Heart left ventricle (tissue), 13 donors: ENCODE results near the gene CYB5RL.

Source experiments
- CTCF ChIP-seq, 12 donors: fragments of 200-600 bp; sonication (generic) in 4 of 12; IDR thresholded peaks; one replicate each; pipeline versions ENCODE4 v1.5.0 to v1.8.0; 2018 to 2022; ENCODE audit warnings: antibody characterized with exemption in 12 of 12, mild to moderate bottlenecking in 5 of 12
- POLR2A ChIP-seq, 2 donors: fragments of 450-650 bp; IDR thresholded peaks; one replicate each; pipeline ENCODE4 v1.6.1; 2017; ENCODE audit warnings: antibody characterized with exemption in 2 of 2, mild to moderate bottlenecking in 2 of 2, moderate library complexity in 2 of 2
- donor health status: ischemic (EF 13 %, LVEDD 7.1; RV severe dilation, severe dysfunction).
- donor health status: DM: no; HTN: yes; CAD: no.
- donor health status: DM: no; HTN: no; CAD: no.
- donor health status: ischemic (EF 25% LVEDD 6.9; RV normal size, moderate dysfunction).
- donor health status: ischemic (EF 25% LVEDD 5.7; RV mildly dilated, moderate dysfunction).
- donor health status: ischemic (EF 35%, LVEDD 5.7; RV mildly dilated, moderate dysfunction).
- donor health status: nonischemic (EF 11% LVEDD 7.7; RV severe dilation, severe dysfunction).
- donor health status: DM: yes; HTN: yes; CAD: no.
- donor health status: PGD.
- donor health status: ischemic (EF 29% LVEDD 5.4; RV normal size, mild dysfunction).
- donor health status: nonischemic (EF 23%, LVEDD 6.1; RV moderate dilation, normal function).

- no peak for TF ChIP-seq CTCF (IDR thresholded peaks at IDR 0.05)
- TF ChIP-seq POLR2A (IDR thresholded peaks at IDR 0.05), result no peak
Measured at GRCh38 chr1:54248966-54249365, 49.1 kb upstream of the CYB5RL start.
